SK-N-MC (cell line): ENCODE results near the gene GRIK4.

Experiments used
- DNase-seq: peaks from one replicate; pipeline ENCODE4 v3.0.0-alpha.2; 2011; ENCODE audit warnings: low read depth, low spot score
- H3K27ac ChIP-seq: fragments of 200-600 bp; sonication (generic); 2 replicates; pipeline ENCODE4 v1.5.1; 2016; ENCODE audit warnings: mixed run types
- H3K36me3 ChIP-seq: fragments of 200-600 bp; sonication (generic); 2 replicates; pipeline ENCODE4 v1.6.1; 2017; ENCODE audit warnings: antibody characterized with exemption, low read length, mixed read lengths; ENCODE audit not compliant: insufficient read depth
- H3K4me3 ChIP-seq: fragments of 200-600 bp; sonication (generic); 2 replicates; pipeline ENCODE4 v1.5.1; 2016
- H3K9ac ChIP-seq: fragments of 200-600 bp; sonication (generic); 2 replicates; pipeline ENCODE4 v1.8.0; 2017; ENCODE audit warnings: mixed run types, mixed read lengths; ENCODE audit not compliant: insufficient read length
- H3K9me3 ChIP-seq: fragments of 200-600 bp; sonication (generic); 2 replicates; pipeline ENCODE4 v1.6.1; 2017; ENCODE audit warnings: low read depth, mild to moderate bottlenecking, antibody characterized with exemption, low read length, moderate library complexity, mixed read lengths
- EZH2 ChIP-seq: fragments of 200-600 bp; sonication (generic); IDR thresholded peaks from one replicate; pipeline ENCODE4 v1.6.1; 2017; ENCODE audit warnings: antibody characterized with exemption
- FOXP2 ChIP-seq: optimal IDR thresholded peaks from 2 replicates; pipeline ENCODE3; 2011; ENCODE audit warnings: mild to moderate bottlenecking, moderate library complexity; ENCODE audit not compliant: insufficient read depth; ENCODE audit errors: extremely low read length, control extremely low read depth
- POLR2AphosphoS5 ChIP-seq: IDR thresholded peaks from 2 replicates; pipeline ENCODE4 v1.6.1; 2012; ENCODE audit warnings: mild to moderate bottlenecking, low read depth, low read length, borderline replicate concordance

The GRIK4 gene

GRCh38 chr11:120526241-120526640, 14.7 kb downstream of the GRIK4 start:
- no peak for DNase-seq
- TF ChIP-seq POLR2AphosphoS5: no peak
- no peak for TF ChIP-seq EZH2
- no peak for TF ChIP-seq FOXP2
- Histone ChIP-seq H3K27ac (no peak overlapping the region), H3K36me3 (no peaks in the 10 kb centered on the region), H3K9ac (no peak overlapping the region), H3K9me3 (no peaks in the 10 kb centered on the region), H3K4me3 (no peak overlapping the region)

GRCh38 chr11:120527111-120527761, 15.7 kb downstream of the GRIK4 start:
- H3K27ac ChIP-seq: no peak overlapping the region
- no peak overlapping the region for H3K4me3 ChIP-seq
- no peaks in the 10 kb centered on the region for H3K9me3 ChIP-seq
- DNase-seq: no peak
- no peak overlapping the region for H3K9ac ChIP-seq
- H3K36me3 ChIP-seq: no peaks in the 10 kb centered on the region
- TF ChIP-seq EZH2: no peak
- no peak for TF ChIP-seq POLR2AphosphoS5
- TF ChIP-seq FOXP2: no peak

DNA sequence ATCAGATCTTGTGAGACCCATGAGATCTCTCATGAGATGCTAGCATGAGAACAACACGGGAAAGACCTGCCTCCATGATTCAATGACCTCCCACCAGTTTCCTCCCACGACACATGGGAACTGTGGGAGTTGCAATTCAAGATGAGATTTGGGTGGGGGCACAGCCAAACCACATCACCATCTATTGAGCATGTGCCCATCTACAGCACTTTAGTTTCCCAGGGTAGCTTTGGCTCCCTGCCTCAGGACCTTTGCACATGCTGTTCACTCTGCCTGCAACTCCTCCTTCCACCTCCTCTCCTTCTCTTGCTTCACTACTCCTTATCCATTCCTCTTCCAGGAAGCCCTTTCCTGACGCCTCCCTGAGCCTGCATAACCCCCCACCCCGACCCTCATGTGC, 17.2 kb downstream of the GRIK4 start:
- TF ChIP-seq FOXP2 (no peak), POLR2AphosphoS5 (no peak), EZH2 (no peak)
- H3K4me3 ChIP-seq: no peak overlapping the region
- H3K27ac ChIP-seq: no peak overlapping the region
- H3K9me3 ChIP-seq: no peaks in the 10 kb centered on the region
- DNase-seq: no peak
- H3K9ac ChIP-seq: no peak overlapping the region
- H3K36me3 ChIP-seq: no peaks in the 10 kb centered on the region

- no peak for DNase-seq
- H3K4me3 ChIP-seq: no peak overlapping the region
- no peak overlapping the region for H3K9ac ChIP-seq
- TF ChIP-seq FOXP2: no peak
- no peak for TF ChIP-seq EZH2
- TF ChIP-seq POLR2AphosphoS5: no peak
- H3K9me3 ChIP-seq: no peaks in the 10 kb centered on the region
- no peaks in the 10 kb centered on the region for H3K36me3 ChIP-seq
- no peak overlapping the region for H3K27ac ChIP-seq
These were observed 17.7 kb downstream of the GRIK4 start for GRCh38 chr11:120529214-120529613.

- TF ChIP-seq FOXP2: no peak
- TF ChIP-seq EZH2: no peak
- no peak for TF ChIP-seq POLR2AphosphoS5
- no peak for DNase-seq
- Histone ChIP-seq H3K36me3 (no peaks in the 10 kb centered on the region), H3K4me3 (no peak overlapping the region), H3K9me3 (no peaks in the 10 kb centered on the region), H3K27ac (no peak overlapping the region), H3K9ac (no peak overlapping the region)
These were observed 18.4 kb downstream of the GRIK4 start for GRCh38 chr11:120529911-120530310.

- DNase-seq: no peak
- Histone ChIP-seq H3K27ac (no peak overlapping the region), H3K9ac (no peak overlapping the region), H3K9me3 (no peaks in the 10 kb centered on the region), H3K4me3 (no peak overlapping the region), H3K36me3 (no peaks in the 10 kb centered on the region)
- TF ChIP-seq POLR2AphosphoS5 (no peak), EZH2 (no peak), FOXP2 (no peak)
These were observed 20.7 kb downstream of the GRIK4 start for GRCh38 chr11:120532082-120532831.

DNA sequence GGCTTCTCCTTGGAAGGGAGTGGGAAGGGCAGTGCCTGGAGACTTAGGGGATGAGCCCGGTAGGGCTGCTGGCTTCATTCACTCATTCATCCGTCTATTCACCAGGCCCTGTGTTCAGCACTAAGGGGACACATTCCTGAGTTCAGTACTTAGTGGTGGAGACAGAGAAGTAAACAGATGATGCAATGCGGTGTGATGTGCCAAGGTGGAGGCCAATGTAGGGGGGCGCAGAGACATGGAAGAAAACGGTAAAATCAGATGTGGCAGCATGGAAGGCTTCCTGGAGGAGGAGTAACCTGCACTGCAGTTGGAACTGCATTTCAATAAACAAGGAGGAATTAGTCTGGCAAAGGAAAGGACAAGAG, 21.3 kb downstream of the GRIK4 start:
- Histone ChIP-seq H3K4me3 (no peak overlapping the region), H3K36me3 (no peaks in the 10 kb centered on the region), H3K27ac (no peak overlapping the region), H3K9me3 (no peaks in the 10 kb centered on the region), H3K9ac (no peak overlapping the region)
- no peak for TF ChIP-seq EZH2
- TF ChIP-seq POLR2AphosphoS5: no peak
- TF ChIP-seq FOXP2: no peak
- DNase-seq: no peak

- H3K4me3 ChIP-seq: no peak overlapping the region
- H3K9me3 ChIP-seq: no peaks in the 10 kb centered on the region
- TF ChIP-seq POLR2AphosphoS5: no peak
- no peak for TF ChIP-seq FOXP2
- TF ChIP-seq EZH2: no peak
- H3K27ac ChIP-seq: no peak overlapping the region
- no peak overlapping the region for H3K9ac ChIP-seq
- DNase-seq: no peak
- H3K36me3 ChIP-seq: no peaks in the 10 kb centered on the region
These were observed 24.7 kb downstream of the GRIK4 start for GRCh38 chr11:120536091-120536796.

- no peak for DNase-seq
- no peak for TF ChIP-seq POLR2AphosphoS5
- TF ChIP-seq FOXP2: no peak
- no peak for TF ChIP-seq EZH2
- H3K36me3 ChIP-seq: no peaks in the 10 kb centered on the region
- no peak overlapping the region for H3K9ac ChIP-seq
- H3K9me3 ChIP-seq: no peaks in the 10 kb centered on the region
- no peak overlapping the region for H3K27ac ChIP-seq
- no peak overlapping the region for H3K4me3 ChIP-seq
These were observed 25.2 kb downstream of the GRIK4 start for GRCh38 chr11:120536797-120537169.
